Inflammatory macrophage treated with lipopolysaccharide for 1 hour (primary cell): Measurements from ENCODE around the gene RPS2.

Experiments
- DNase-seq, 2 donors: peaks; one replicate each; pipeline ENCODE4 v3.0.0-alpha.2; 2020 to 2022

The RPS2 gene

GRCh38 chr16:1998852-1999801 lies 34.5 kb upstream of the RPS2 start:
- no peak for DNase-seq

DNA sequence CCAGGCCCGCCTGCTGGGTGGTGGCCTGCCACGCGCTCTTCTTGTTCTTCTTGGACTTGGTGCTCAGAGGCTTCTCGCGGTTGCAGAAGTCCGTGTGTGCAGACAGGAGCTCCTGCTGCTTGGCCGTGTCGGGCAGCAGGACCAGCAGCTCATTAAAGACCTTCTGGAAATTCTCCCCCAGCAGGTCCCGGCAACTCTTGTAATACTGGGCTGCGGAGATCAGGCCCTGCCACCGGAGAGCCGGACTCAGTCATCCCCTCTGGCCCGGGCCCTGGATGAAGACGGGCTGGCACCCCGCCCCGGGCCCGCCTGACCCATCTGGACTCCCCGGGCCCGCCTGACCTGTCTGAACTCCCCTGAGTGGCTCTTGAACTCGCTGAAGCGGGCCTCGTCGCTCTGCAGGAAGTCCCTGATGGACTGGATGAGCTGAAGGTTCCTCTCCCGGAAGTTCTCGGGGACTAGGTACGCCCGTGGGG lies 33.8 kb upstream of the RPS2 start:
- no peak for DNase-seq

- no peak for DNase-seq
Measured at GRCh38 chr16:1997494-1998359, 33.1 kb upstream of the RPS2 start.

GRCh38 chr16:1993731-1994131 lies 29.1 kb upstream of the RPS2 start:
- peak; percentile 54 to 65 for DNase-seq

- no peak for DNase-seq
Measured at GRCh38 chr16:1992704-1993317, 28.2 kb upstream of the RPS2 start.

- DNase-seq = peak; percentile 93 to 99
Measured at GRCh38 chr16:1991948-1992703, 27.5 kb upstream of the RPS2 start.

- no peak for DNase-seq
Measured at GRCh38 chr16:1991588-1991947, 26.9 kb upstream of the RPS2 start.

GRCh38 chr16:1991135-1991551 lies 26.5 kb upstream of the RPS2 start:
- DNase-seq = peak in 1 of 2 donors; percentile 14

DNA sequence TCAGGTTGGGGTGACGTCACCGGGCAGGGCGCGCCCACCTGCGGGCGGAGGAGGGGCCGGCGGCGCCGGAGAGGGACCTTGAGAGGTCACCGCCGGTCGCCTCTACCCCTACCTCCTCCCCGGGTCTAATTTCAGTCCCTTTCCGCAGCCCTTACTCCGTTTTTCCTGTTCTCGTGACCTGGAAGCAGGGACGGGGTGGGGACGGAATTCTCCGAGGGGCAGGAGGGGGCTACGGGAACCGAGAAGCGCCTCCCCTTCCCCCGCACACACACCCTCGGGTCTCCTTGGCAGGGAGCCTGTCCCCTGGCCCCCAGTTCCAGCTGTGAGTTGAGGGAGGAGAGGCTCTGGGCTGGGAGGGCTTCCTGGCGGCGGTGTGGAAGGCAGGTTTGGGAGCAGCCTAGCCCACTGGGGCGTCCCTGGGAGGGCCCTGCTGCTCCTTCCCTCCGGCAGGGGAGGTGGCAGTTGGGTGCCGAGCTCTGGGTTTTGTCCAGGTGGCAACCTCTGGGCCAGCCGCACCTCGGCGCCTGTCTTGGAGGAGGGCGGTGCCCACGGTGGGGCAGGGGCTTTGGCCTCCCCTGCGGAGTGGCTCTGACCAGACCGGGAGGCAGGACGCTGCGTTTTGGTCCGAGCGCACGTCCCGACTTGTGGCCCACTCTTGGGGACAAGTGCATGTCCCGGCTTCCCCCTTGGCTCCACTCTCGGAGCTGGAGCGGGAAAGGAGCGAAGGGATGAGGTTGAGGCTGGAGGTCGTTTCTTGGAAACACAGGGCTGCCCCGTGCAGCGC lies 25.9 kb upstream of the RPS2 start:
- no peak for DNase-seq

DNA sequence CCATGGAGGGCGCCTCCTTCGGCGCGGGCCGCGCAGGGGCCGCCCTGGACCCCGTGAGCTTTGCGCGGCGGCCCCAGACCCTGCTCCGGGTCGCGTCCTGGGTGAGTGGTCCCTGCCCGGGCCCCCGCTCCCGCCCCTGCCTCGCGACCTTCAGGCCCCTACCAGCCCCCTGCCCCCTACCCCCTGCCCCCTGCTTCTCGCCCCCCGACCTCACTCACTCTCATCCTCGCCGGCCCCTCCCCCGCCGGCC lies 25.4 kb upstream of the RPS2 start:
- DNase-seq = no peak

DNA sequence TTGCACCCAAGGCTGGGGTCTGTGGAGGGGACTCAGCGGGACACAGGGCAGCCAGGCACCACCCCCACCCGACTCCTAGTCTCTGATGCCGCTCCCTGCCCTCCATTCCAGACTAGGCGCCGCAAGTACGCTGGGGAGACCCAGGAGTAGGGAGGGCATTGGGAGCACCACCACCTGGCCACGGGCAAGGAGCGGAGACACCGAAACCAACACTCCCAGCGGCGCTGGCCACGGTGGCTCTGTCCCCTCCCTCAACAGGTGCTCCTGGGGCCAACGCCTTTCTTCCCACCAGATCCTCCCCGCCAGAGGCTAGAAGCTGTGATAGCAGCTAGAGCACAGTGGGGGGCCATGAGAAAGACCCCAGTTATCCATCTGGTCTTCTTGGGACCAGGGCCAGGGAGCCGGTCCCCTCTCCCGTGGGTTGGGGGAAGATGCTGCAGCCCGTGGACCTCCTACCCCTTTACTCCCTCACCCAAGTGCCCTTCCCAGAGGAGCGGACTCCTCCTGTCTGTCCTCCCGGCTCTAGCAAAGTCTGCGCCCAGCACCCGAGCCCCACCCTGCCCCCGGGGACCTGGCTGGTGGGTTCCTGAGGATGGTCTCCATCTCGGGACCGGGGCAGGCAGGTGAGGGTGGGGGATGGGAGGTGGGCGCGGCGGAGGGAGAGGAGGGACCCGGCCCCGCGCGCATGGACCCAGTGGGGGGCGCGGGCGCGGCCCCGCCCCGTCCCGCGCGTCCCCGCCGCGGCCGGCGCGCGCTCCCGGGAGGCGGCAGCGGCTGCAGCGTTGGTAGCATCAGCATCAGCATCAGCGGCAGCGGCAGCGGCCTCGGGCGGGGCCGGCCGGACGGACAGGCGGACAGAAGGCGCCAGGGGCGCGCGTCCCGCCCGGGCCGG lies 24.8 kb upstream of the RPS2 start, which contains the start of gene SYNGR3:
SYNGR3 (plus strand) TSS at position 762 of the 892 bp plus-strand sequence. CDS start 133 bp downstream, outside the sequence.
- DNase-seq = no peak

DNA sequence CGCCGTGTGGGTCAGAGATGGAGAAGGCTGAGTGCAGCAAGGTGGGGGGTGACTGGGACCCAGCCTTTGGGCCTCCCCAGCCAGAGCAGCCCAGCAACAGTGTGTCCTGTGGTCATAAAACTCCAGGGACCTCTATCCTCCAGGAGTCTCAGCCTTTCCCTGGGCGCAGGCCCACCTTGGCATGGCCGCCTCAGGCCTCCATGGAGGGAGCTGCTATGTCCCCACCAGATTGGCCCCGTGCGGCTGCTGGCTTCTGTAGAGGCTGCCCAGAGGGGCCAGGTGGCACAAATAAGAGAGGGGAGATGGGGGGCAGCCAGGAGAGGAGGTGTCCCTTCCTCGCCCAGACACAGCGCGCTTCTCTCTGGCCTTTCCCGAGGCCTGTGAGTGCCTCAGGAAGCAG lies 22.6 kb upstream of the RPS2 start:
- no peak for DNase-seq

DNA sequence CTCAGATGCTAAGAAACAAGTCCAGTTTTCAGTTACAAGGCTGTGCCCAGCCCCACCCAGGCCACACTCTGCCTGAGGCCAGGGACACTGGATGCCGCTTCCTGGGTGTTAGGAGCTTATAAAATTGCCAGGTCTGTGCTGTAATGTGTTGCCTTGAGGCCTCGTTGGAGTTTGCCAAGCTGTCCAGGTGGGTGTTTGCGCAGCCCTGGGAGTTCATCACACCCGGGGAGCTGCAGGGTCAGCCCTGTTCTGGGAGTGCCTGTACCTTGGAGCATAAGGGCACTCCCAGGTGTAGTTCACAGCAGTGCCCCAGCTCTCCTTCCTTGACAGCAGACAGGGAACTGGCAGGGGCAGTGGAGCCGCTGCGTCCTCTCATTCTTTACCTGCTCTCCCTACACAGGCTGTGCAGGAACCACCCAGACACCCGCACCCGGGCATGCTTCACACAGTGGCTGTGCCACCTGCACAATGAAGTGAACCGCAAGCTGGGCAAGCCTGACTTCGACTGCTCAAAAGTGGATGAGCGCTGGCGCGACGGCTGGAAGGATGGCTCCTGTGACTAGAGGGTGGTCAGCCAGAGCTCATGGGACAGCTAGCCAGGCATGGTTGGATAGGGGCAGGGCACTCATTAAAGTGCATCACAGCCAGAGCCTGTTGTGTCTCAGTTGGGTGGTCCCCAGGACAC lies 21.0 kb upstream of the RPS2 start:
- no peak for DNase-seq

DNA sequence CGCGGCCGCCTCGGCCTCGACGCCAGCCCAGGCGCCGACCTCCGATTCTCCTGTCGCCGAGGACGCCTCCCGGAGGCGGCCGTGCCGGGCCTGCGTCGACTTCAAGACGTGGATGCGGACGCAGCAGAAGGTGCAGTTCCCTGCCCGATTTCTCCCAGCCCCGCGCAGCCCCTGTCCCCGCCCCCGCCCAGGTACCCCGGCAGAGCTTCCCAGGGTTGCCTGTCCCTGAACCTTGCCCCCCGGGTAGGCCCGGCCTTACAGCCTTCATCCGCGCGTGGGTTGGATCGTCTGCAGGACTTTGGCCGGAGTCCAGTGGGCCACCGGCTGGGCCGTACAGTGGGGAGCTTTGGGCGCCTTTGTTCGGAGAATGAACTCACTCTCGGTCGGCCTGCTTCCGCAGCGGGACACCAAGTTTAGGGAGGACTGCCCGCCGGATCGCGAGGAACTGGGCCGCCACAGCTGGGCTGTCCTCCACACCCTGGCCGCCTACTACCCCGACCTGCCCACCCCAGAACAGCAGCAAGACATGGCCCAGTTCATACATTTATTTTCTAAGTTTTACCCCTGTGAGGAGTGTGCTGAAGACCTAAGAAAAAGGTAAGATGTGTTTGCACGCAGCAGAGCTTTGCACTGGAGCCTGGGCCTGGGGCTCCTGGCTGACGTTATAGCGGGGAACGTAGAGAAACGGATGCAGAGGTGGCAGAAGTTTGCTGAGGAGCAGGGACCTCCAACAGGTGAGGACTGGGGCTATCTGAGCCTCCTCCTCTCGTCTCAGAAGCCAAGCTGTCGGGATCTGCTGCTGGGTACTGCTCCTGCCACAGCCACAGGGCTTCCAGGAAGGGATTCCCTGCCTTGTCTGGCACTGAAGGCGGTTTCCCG lies 20.0 kb upstream of the RPS2 start:
- no peak for DNase-seq

DNA sequence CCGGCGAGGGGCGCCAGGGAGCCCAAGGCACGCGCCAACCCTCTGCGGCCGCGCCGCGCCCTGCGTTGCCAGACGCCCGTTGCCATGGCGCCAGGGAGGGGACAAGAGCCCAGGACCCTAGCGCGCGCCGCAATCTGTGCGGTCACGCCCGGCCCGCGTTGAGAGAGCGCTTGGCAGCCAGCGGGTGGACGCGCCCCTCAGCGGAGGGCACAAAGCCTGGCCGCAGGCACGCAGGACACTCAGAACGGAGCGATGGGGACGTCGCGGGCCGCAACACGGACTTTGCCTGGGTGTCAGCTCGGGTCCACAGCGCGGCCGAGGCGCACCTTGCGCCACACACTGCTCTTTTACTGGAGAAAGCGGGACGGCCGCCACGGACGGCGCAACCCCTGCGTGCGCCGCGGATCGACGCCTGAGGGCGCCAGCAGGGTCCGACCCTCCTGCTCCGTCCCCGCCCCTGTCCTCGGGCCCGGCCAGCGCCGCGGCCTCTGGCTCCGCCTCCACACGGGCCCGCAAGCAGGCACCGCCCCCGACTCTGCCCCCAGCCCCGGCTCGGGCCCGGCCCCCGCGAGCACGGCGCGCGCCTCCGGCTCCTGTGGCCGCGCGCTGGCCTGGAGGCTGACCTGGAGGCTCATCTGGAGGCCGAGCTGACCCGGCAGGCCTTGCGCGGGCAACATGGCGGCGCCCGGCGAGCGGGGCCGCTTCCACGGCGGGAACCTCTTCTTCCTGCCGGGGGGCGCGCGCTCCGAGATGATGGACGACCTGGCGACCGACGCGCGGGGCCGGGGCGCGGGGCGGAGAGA lies 19.1 kb upstream of the RPS2 start, which contains the start of gene GFER:
GFER (plus strand) TSS at position 650 of the 803 bp plus-strand sequence; CDS start at position 676, 26 bp downstream.
- peak; percentile 89 for DNase-seq

DNA sequence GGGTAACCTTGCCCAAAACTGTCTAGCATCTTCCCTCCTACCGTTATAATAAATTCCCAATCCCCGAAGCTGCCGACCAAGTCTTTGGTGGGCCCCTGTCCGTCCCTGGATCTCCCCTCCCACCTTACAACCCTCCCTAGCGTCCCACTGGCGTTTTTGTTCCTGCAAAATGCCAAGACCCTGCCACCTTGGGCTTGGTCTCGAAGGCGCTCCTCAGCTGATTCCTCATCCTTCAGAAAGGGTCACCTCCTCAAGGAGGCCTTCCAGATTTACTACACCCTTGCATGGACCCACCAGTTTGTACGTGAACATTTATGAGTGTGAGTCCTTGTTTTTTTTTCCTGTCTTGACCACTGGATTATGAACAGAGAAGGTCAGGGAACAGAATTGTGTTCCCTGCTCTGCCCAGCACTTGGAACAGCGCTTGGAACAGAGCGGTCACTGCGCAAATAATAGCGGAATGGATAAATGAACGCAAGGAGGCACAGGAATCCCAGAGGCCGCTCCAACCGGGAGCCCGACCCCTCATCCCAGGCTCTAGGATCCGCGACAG lies 18.4 kb upstream of the RPS2 start:
- DNase-seq = no peak

DNA sequence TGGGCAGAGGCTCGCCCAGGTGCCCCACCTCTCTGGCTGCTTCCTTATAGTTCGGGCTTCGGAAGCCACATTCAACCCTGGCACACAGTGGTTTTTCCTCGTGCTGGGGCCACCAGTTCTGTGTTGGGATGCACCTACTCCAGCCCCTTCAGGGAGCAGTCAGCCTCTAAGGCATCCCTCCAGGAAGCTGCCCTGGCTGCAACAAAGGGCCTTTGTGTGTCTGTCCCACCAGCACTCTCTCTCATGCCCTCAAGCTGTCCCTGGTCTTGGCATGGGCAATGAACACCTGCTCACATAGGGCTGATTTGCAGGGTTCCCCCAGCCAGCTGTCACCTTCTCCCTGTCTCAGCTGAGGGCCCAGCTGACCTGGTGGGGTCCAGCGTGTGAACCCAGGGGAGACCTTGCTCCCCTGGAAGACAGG lies 17.4 kb upstream of the RPS2 start:
- no peak for DNase-seq

- no peak for DNase-seq
Measured at GRCh38 chr16:1981398-1981836, 16.8 kb upstream of the RPS2 start, which contains the start of gene NOXO1. Gene NOXO1, minus strand, starts transcription at chr16:1981469. Its CDS starts 290 bp downstream, at chr16:1981179.
